OCI-LY3 (cell line): ENCODE results near the gene FALEC.

ENCODE experiments used
- H2AFZ ChIP-seq: fragments of 200-600, 300-600 bp; shearing (Covaris generic); 2 replicates; pipeline ENCODE4 v1.6.0; 2014; ENCODE audit warnings: antibody characterized with exemption, low read depth, low read length
- H3K27ac ChIP-seq: fragments of 200-600, 300-600 bp; sonication (generic); 2 replicates; pipeline ENCODE4 v1.5.1; 2014; ENCODE audit warnings: mild to moderate bottlenecking, low read length, moderate library complexity, mixed read lengths
- H3K27me3 ChIP-seq: fragments of 200-600, 300-600 bp; sonication (generic); 2 replicates; pipeline ENCODE4 v1.6.1; 2014; ENCODE audit warnings: low read depth, low read length, mixed read lengths
- H3K36me3 ChIP-seq: fragments of 200-600, 300-600 bp; sonication (generic); replicated peaks from 2 replicates; pipeline ENCODE3; 2014; ENCODE audit warnings: low read depth, low read length, mixed read lengths
- H3K4me1 ChIP-seq: fragments of 300-600, 200-600 bp; sonication (generic); 2 replicates; pipeline ENCODE4 v1.6.1; 2014; ENCODE audit warnings: low read length, mixed read lengths
- H3K4me2 ChIP-seq: fragments of 200-600, 300-600 bp; sonication (generic); 2 replicates; pipeline ENCODE4 v1.6.1; 2014; ENCODE audit warnings: low read length, mixed read lengths
- H3K4me3 ChIP-seq: fragments of 300-600, 200-600 bp; sonication (generic); 2 replicates; pipeline ENCODE4 v1.5.1; 2014; ENCODE audit warnings: antibody characterized with exemption, mild to moderate bottlenecking, low read length, moderate library complexity
- H3K79me2 ChIP-seq: fragments of 300-600, 200-600 bp; shearing (Covaris generic); 2 replicates; pipeline ENCODE4 v1.6.1; 2014; ENCODE audit warnings: mild to moderate bottlenecking, low read length, mixed read lengths
- H3K9ac ChIP-seq: fragments of 300-600, 200-600 bp; shearing (Covaris generic); 2 replicates; pipeline ENCODE4 v1.6.0; 2014; ENCODE audit warnings: mild to moderate bottlenecking, low read length, moderate library complexity
- H3K9me3 ChIP-seq: fragments of 200-600, 300-600 bp; shearing (Covaris generic); 2 replicates; pipeline ENCODE4 v1.6.1; 2014; ENCODE audit warnings: low read length, mixed read lengths; ENCODE audit not compliant: insufficient read depth
- H4K20me1 ChIP-seq: fragments of 200-600, 300-600 bp; sonication (generic); 2 replicates; pipeline ENCODE4 v1.6.1; 2016; ENCODE audit warnings: low read length, mixed read lengths; ENCODE audit not compliant: insufficient read depth
- CTCF ChIP-seq: fragments of 200-600, 300-600 bp; sonication (generic); IDR thresholded peaks from 2 replicates; pipeline ENCODE4 v1.5.1; 2014; ENCODE audit warnings: antibody characterized with exemption, low read length, low read depth
- EZH2phosphoT487 ChIP-seq: fragments of 200-600 bp; shearing (Covaris generic); IDR thresholded peaks from 2 replicates; pipeline ENCODE4 v1.6.1; 2018; ENCODE audit warnings: antibody characterized with exemption, mixed run types, low read depth

The FALEC gene

GRCh38 chr1:150498342-150498741 lies 17.2 kb upstream of the FALEC start:
- Histone ChIP-seq H3K9me3 (no peaks in the 10 kb centered on the region), H3K27ac (no peak overlapping the region), H3K27me3 (no peaks in the 10 kb centered on the region), H3K36me3 (peaks cover 42% of the 10 kb centered on the region), H3K4me1 (no peaks in the 10 kb centered on the region), H2AFZ (no peak overlapping the region), H3K9ac (no peak overlapping the region), H4K20me1 (no peaks in the 10 kb centered on the region), H3K4me3 (no peak overlapping the region), H3K4me2 (no peak overlapping the region), H3K79me2 (no peaks in the 10 kb centered on the region)
- no peak for TF ChIP-seq EZH2phosphoT487
- no peak for TF ChIP-seq CTCF

GRCh38 chr1:150505431-150505830 lies 10.1 kb upstream of the FALEC start:
- Histone ChIP-seq H3K79me2 (no peaks in the 10 kb centered on the region), H2AFZ (no peak overlapping the region), H3K9ac (no peak overlapping the region), H3K9me3 (no peaks in the 10 kb centered on the region), H3K36me3 (peaks cover 31% of the 10 kb centered on the region), H3K4me3 (no peak overlapping the region), H4K20me1 (no peaks in the 10 kb centered on the region), H3K4me2 (no peak overlapping the region), H3K4me1 (no peaks in the 10 kb centered on the region), H3K27me3 (no peaks in the 10 kb centered on the region), H3K27ac (no peak overlapping the region)
- no peak for TF ChIP-seq CTCF
- no peak for TF ChIP-seq EZH2phosphoT487

GRCh38 chr1:150507912-150508864 lies 7.4 kb upstream of the FALEC start, which contains the start of gene ECM1:
Gene ECM1, plus strand, starts transcription at chr1:150508109. Its CDS starts 101 bp downstream, at chr1:150508210.
- H3K4me1 ChIP-seq: no peaks in the 10 kb centered on the region
- H3K9ac ChIP-seq: no peak within 1 kb of the TSS
- H3K4me3 ChIP-seq: no peak within 1 kb of the TSS
- H3K27me3 ChIP-seq: no peaks in the 10 kb centered on the region
- no peaks in the 10 kb centered on the region for H3K9me3 ChIP-seq
- H2AFZ ChIP-seq: no peak within 1 kb of the TSS
- H3K36me3 ChIP-seq: peaks cover 24% of the 10 kb centered on the region
- no peak within 1 kb of the TSS for H3K4me2 ChIP-seq
- H3K79me2 ChIP-seq: no peaks in the 10 kb centered on the region
- H3K27ac ChIP-seq: no peak within 1 kb of the TSS
- TF ChIP-seq CTCF: no peak
- TF ChIP-seq EZH2phosphoT487: no peak
- no peaks in the 10 kb centered on the region for H4K20me1 ChIP-seq

- no peak for TF ChIP-seq EZH2phosphoT487
- TF ChIP-seq CTCF: no peak
- Histone ChIP-seq H3K27ac (no peak overlapping the region), H3K4me2 (no peak overlapping the region), H3K9ac (no peak overlapping the region), H3K4me1 (no peaks in the 10 kb centered on the region), H3K4me3 (no peak overlapping the region), H3K36me3 (peaks cover 23% of the 10 kb centered on the region), H3K27me3 (no peaks in the 10 kb centered on the region), H4K20me1 (no peaks in the 10 kb centered on the region), H2AFZ (no peak overlapping the region), H3K79me2 (no peaks in the 10 kb centered on the region), H3K9me3 (no peaks in the 10 kb centered on the region)
Measured at GRCh38 chr1:150508982-150509381, 6.6 kb upstream of the FALEC start.
